Psoas muscle (tissue), 8 donors: ENCODE data around the gene FBXW11. TPM values are rescaled to one million over a fixed set of nuclear protein-coding genes. Genes with fewer than 3 reads are reported as not detected.

Experiments
- ATAC-seq, 4 donors: fragments of 200-7000 bp; cut with Tn5 transposase; one replicate each; pipeline ENCODE4 v1.9.1; 2020; ENCODE audit warnings: moderate library complexity in 3 of 4, mild to moderate bottlenecking in 2 of 4
- DNase-seq, 2 donors: peaks; one replicate each; pipeline ENCODE4 v3.0.0-alpha.2; 2020
- H3K27ac ChIP-seq: fragments of 200-600 bp; one replicate; pipeline ENCODE4 v1.8.0; 2022
- H3K27me3 ChIP-seq, 3 donors: fragments of 200-600 bp in 1 of 3; one replicate each; pipeline versions ENCODE4 v1.6.1 to v1.8.0; 2013 to 2022; ENCODE audit warnings: low read length in 2 of 3, mild to moderate bottlenecking in 2 of 3, moderate library complexity in 1 of 3; ENCODE audit not compliant: insufficient read depth in 3 of 3
- H3K36me3 ChIP-seq, 2 donors: fragments of 200-600 bp in 1 of 2; one replicate each; pipeline versions ENCODE4 v1.6.1 to v1.8.0; 2013 to 2022; ENCODE audit warnings: low read depth in 1 of 2, mild to moderate bottlenecking in 1 of 2, moderate library complexity in 1 of 2; ENCODE audit not compliant: insufficient read depth in 1 of 2
- H3K4me1 ChIP-seq: fragments of 200-600 bp; one replicate; pipeline ENCODE4 v1.8.0; 2022
- H3K4me3 ChIP-seq: fragments of 200-600 bp; one replicate; pipeline ENCODE4 v1.8.0; 2022; ENCODE audit warnings: mild to moderate bottlenecking
- H3K9me3 ChIP-seq: fragments of 200-600 bp; one replicate; pipeline ENCODE4 v1.8.0; 2022
- CTCF ChIP-seq: fragments of 200-600 bp; IDR thresholded peaks from one replicate; pipeline ENCODE4 v1.8.0; 2022; ENCODE audit warnings: antibody characterized with exemption
- WGBS, 3 donors: extraction: QIAGEN DNeasy Blood & Tissue Kit; methylation state at CpG; one replicate each; pipeline versions ENCODE4 v1.1.6 to v1.1.7; 2013; 5-methylcytosine and 5-hydroxymethylcytosine counted together
- intact Hi-C, 2 donors: fragments of 100-400 bp; cut with DNase I; formaldehyde crosslinking; loops; one replicate each; pipeline versions ENCODE4 v1.11.0 to v1.14.2; 2022
- polyA plus RNA-seq, 3 donors: library from polyadenylated mRNA; stranded (reverse); fragments of 200-250 nt; gene quantifications; one replicate each; pipeline ENCODE4 v1.2.3, GENCODE V29; 2013
- total RNA-seq, 4 donors: library from RNA; stranded (reverse); fragmentation: NEBNext Ultra II Directional in 2 of 4; extraction: Animal tissue kit (Norgen Biotek cat#: 25700) in 2 of 4; gene quantifications; one replicate each; pipeline versions ENCODE4 v1.2.1 to v1.2.4, GENCODE V29; 2021 to 2023
- donor health status: healthy with polysubstance abuse.
- donor health status: DM: no; HTN: no; CAD: no; lungs with moderate emphysema.
- donor health status: Bipolar disorder and iron deficiency.
- donor health status: healthy.
- donor health status: DM: yes; HTN: yes; CAD: no.
- donor health status: DM: no; HTN: no; CAD: no.
- donor health status: DM: no; HTN: no; CAD: no.
- donor health status: DM: yes; HTN: yes; CAD: no.

The FBXW11 gene
- total and polyA plus RNA-seq, 7 donors = 14.7 to 62.8 (median 50.1) TPM

- H3K9me3 ChIP-seq = no peaks in the 10 kb centered on the region
- DNase-seq = no peak
- no peak overlapping the region for H3K4me3 ChIP-seq
- TF ChIP-seq CTCF = no peak
- H3K36me3 ChIP-seq = no peaks in the 10 kb centered on the region
- 31 to 39% (median 34%) methylated on average over 5 of the region's 5 CpGs for WGBS, 3 donors
- H3K27me3 ChIP-seq = no peaks in the 10 kb centered on the region
- peak in 1 of 4 donors; percentile 10 for ATAC-seq
- intact Hi-C loops = no loop called here
- H3K4me1 ChIP-seq = peaks cover 56% of the 10 kb centered on the region
- H3K27ac ChIP-seq = no peak overlapping the region
These were observed 49.4 kb downstream of the FBXW11 start for GRCh38 chr5:171956887-171957495.

GRCh38 chr5:171956314-171956713, 50.1 kb downstream of the FBXW11 start:
- no peaks in the 10 kb centered on the region for H3K36me3 ChIP-seq
- H3K27me3 ChIP-seq = no peaks in the 10 kb centered on the region
- ATAC-seq (no peak), DNase-seq (no peak)
- WGBS, 3 donors = 92 to 99% (median 97%) methylated on average over 1 of the region's 1 CpG
- H3K4me3 ChIP-seq = no peak overlapping the region
- H3K27ac ChIP-seq = no peak overlapping the region
- H3K4me1 ChIP-seq = peaks cover 49% of the 10 kb centered on the region
- no peaks in the 10 kb centered on the region for H3K9me3 ChIP-seq
- TF ChIP-seq CTCF = no peak
- intact Hi-C loops = no loop called here

GRCh38 chr5:171955761-171956160, 50.7 kb downstream of the FBXW11 start:
- 89 to 96% (median 91%) methylated on average over 4 of the region's 4 CpGs for WGBS, 3 donors
- no peak for ATAC-seq
- no peak overlapping the region for H3K27ac ChIP-seq
- H3K27me3 ChIP-seq = no peaks in the 10 kb centered on the region
- H3K4me1 ChIP-seq = peaks cover 44% of the 10 kb centered on the region
- H3K4me3 ChIP-seq = no peak overlapping the region
- H3K9me3 ChIP-seq = no peaks in the 10 kb centered on the region
- TF ChIP-seq CTCF = no peak
- H3K36me3 ChIP-seq = no peaks in the 10 kb centered on the region
- intact Hi-C loops = no loop called here
- DNase-seq = no peak

- H3K27me3 ChIP-seq = no peaks in the 10 kb centered on the region
- H3K27ac ChIP-seq = no peak overlapping the region
- 32 to 68% (median 67%) methylated on average over 1 of the region's 1 CpG for WGBS, 3 donors
- no peak for ATAC-seq
- no peaks in the 10 kb centered on the region for H3K36me3 ChIP-seq
- no peak for TF ChIP-seq CTCF
- no peak for DNase-seq
- intact Hi-C loops = no loop called here
- H3K9me3 ChIP-seq = no peaks in the 10 kb centered on the region
- no peak overlapping the region for H3K4me3 ChIP-seq
- peaks cover 44% of the 10 kb centered on the region for H3K4me1 ChIP-seq
These were observed 51.7 kb downstream of the FBXW11 start for GRCh38 chr5:171954721-171955120.
